HG03159 (cell line): ENCODE results near the gene TMEM62.

ENCODE experiments used
- ATAC-seq: cut with Tn5 transposase; IDR thresholded peaks from one replicate; pipeline ENCODE4 v1.9.1; 2021; ENCODE audit warnings: mild to moderate bottlenecking, moderate library complexity; ENCODE audit not compliant: unreplicated experiment

Gene TMEM62

GRCh38 chr15:43226436-43227305 is 93.3 kb downstream of the TMEM62 start:
- ATAC-seq: no peak

GRCh38 chr15:43229977-43230376 is 96.6 kb downstream of the TMEM62 start:
- ATAC-seq: no peak

GRCh38 chr15:43230640-43231115 is 97.3 kb downstream of the TMEM62 start:
- no peak for ATAC-seq

- no peak for ATAC-seq
Measured at GRCh38 chr15:43232289-43232874, 99.0 kb downstream of the TMEM62 start.
